ENCODE measurements around the gene AGBL4.

Gene AGBL4

GRCh38 chr1:49356594-49356993, 667.2 kb downstream of the AGBL4 start:
- TF ChIP-seq CTCF (IDR thresholded peaks at IDR 0.05; ENCODE audit: low read depth, low read length, missing control alignments) = no peak

DNA sequence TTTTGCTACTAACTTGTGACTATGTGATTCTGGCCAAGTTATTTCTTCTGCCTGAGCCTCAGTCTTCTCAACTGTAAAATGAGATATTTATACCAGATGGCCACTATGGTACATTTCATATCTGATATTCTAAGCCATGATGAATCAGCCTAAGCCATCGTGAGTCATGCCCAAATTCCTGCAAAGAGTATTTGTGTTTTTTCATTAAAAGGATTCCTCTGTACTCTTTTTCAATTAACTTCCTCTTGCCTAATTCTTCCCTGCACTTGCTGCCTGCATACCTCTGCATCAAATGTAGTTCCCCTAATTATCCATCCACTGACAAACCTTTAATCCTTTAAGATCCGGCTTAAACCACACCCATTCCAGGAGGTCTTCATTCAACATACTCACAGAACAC, 672.0 kb downstream of the AGBL4 start:
- H3K4me3 ChIP-seq (ENCODE audit: low read depth, low read length) = no peak overlapping the region
- DNase-seq (ENCODE audit: low read depth) = no peak
- TF ChIP-seq CTCF (IDR thresholded peaks at IDR 0.05; ENCODE audit: low read depth, low read length, missing control alignments) = no peak

More at GRCh38 chr1:49356594-49356993, 667.2 kb downstream of the AGBL4 start:
- H3K4me3 ChIP-seq (ENCODE audit: low read depth, low read length) = no peak overlapping the region
- no peak for DNase-seq (ENCODE audit: low read depth)

- no peak overlapping the region for H3K4me3 ChIP-seq (ENCODE audit: low read depth, low read length)
- no peak for DNase-seq (ENCODE audit: low read depth)
- TF ChIP-seq CTCF (IDR thresholded peaks at IDR 0.05; ENCODE audit: low read depth, low read length, missing control alignments) = no peak
These were observed 676.9 kb downstream of the AGBL4 start for GRCh38 chr1:49346767-49347349.

DNA sequence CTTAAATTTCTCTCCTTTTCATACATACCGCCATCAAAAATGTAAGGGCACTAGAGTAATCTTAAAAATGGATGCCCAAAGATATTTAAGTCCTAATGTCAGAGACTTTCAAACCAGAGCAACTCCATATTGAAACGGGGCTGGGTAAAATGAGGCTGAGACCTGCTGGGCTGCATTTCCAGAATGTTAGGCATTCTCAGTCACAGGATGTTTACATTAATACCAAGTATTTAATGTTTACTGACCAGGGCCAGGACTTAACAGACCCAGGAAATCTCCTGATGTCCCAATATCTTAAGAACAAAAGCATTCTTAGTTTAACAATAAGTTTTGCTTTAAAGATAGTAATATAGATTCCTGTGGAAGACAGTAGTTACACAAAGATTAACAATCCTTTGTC, 683.2 kb downstream of the AGBL4 start:
- TF ChIP-seq CTCF (IDR thresholded peaks at IDR 0.05; ENCODE audit: low read depth, low read length, missing control alignments) = no peak
- DNase-seq (ENCODE audit: low read depth) = no peak
- no peak overlapping the region for H3K4me3 ChIP-seq (ENCODE audit: low read depth, low read length)

DNA sequence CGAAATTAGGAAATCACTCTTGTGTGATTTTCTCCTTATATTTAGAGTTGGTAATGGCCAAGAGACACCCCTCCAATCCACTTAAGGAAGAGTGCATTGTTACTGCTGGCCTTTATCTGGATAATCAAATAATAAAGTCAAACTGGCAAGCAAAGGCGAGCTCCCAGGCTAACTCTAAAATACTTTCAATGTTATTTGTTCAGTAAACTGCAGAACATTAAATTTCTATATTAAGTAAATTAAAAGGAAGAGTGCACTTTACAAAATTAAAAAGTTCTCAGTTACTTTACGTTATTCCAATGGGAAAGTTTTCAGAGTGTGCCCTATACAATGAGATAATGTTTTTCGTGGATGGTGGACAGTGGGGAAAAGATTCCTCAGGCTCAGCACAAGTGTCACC, 684.7 kb downstream of the AGBL4 start:
- H3K4me3 ChIP-seq (ENCODE audit: low read depth, low read length) = no peak overlapping the region
- TF ChIP-seq CTCF (IDR thresholded peaks at IDR 0.05; ENCODE audit: low read depth, low read length, missing control alignments) = no peak
- DNase-seq (ENCODE audit: low read depth) = no peak

- H3K4me3 ChIP-seq (ENCODE audit: low read depth, low read length) = no peak overlapping the region
- no peak for DNase-seq (ENCODE audit: low read depth)
- no peak for TF ChIP-seq CTCF (IDR thresholded peaks at IDR 0.05; ENCODE audit: low read depth, low read length, missing control alignments)
These were observed 686.5 kb downstream of the AGBL4 start for GRCh38 chr1:49337251-49337650.

DNA sequence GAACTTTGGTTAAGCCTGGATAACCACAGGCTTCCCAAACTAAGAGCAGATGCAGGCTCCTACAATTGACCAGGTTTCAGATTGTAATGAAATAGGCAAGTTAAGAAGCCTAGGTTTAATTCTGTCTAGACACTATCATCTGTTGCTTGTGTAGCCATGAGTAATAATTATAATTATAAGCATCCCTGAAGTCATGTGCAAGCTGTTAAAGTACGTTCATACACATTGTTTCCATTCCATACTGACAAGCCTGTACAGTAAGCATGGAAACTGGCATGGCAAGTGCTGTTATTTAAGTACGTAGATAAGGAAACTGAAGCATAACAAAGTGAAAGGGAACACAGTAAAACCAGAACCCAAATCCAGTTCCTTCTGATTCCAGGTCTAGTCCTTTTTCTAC, 689.8 kb downstream of the AGBL4 start:
- H3K4me3 ChIP-seq (ENCODE audit: low read depth, low read length) = no peak overlapping the region
- no peak for DNase-seq (ENCODE audit: low read depth)
- no peak for TF ChIP-seq CTCF (IDR thresholded peaks at IDR 0.05; ENCODE audit: low read depth, low read length, missing control alignments)
